ENCODE results near the gene RALGAPA2. TPM values are rescaled to one million over a fixed set of nuclear protein-coding genes. Genes with fewer than 3 reads are reported as not detected.

The RALGAPA2 gene
- total RNA-seq, 4 donors from 2014 or later, result 25.9 to 48.9 (median 38.6) TPM

- TF ChIP-seq CTCF (IDR thresholded peaks at IDR 0.05) (no peak), POLR2A (IDR thresholded peaks at IDR 0.05) (no peak)
- no peaks in the 10 kb centered on the region for H3K36me3 ChIP-seq
- H3K27me3 ChIP-seq, result no peaks in the 10 kb centered on the region
- H3K9me3 ChIP-seq, result no peaks in the 10 kb centered on the region
- no peak overlapping the region for H3K27ac ChIP-seq
- no peak overlapping the region for H3K4me3 ChIP-seq
- no peak for DNase-seq
- no peaks in the 10 kb centered on the region for H3K4me1 ChIP-seq
- intact Hi-C loops (cut with DNase I; ENCODE audit: low total_unique reads), result no loop called here
These were observed 297.1 kb downstream of the RALGAPA2 start for GRCh38 chr20:20415321-20415720.

- no peaks in the 10 kb centered on the region for H3K36me3 ChIP-seq
- H3K4me3 ChIP-seq, result no peak overlapping the region
- H3K9me3 ChIP-seq, result no peaks in the 10 kb centered on the region
- DNase-seq, result no peak
- no peak for TF ChIP-seq POLR2A (IDR thresholded peaks at IDR 0.05)
- no peak for TF ChIP-seq CTCF (IDR thresholded peaks at IDR 0.05)
- intact Hi-C loops (cut with DNase I; ENCODE audit: low total_unique reads), result no loop called here
- no peaks in the 10 kb centered on the region for H3K4me1 ChIP-seq
- H3K27ac ChIP-seq, result no peak overlapping the region
- H3K27me3 ChIP-seq, result no peaks in the 10 kb centered on the region
These were observed 297.7 kb downstream of the RALGAPA2 start for GRCh38 chr20:20414640-20415220.

- H3K4me3 ChIP-seq, result no peak overlapping the region
- DNase-seq, result no peak
- intact Hi-C loops (cut with DNase I; ENCODE audit: low total_unique reads), result no loop called here
These were observed 298.6 kb downstream of the RALGAPA2 start for GRCh38 chr20:20413810-20414281.

DNA sequence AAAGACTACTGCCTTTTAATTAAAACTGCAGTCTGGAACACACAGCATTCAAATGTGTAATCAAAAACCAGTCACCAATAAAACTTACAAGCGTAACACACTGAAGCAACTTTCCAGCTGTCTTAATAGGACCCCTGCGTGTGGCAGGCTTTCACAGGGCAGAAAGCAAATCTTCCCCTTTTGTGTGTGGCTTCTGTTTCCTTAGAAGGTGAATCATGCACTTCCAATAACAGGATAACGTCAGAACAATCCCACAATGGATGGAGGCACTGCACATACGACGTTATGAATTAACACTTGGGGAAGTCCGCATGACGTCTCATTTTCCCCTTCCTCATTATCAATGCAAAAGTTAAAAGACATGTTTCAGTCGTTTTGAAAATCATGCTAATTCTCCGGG, 299.7 kb downstream of the RALGAPA2 start:
- Histone ChIP-seq H3K36me3 (no peaks in the 10 kb centered on the region), H3K4me3 (no peak overlapping the region), H3K4me1 (no peaks in the 10 kb centered on the region), H3K9me3 (no peaks in the 10 kb centered on the region), H3K27me3 (no peaks in the 10 kb centered on the region), H3K27ac (no peak overlapping the region)
- TF ChIP-seq CTCF (IDR thresholded peaks at IDR 0.05) (no peak), POLR2A (IDR thresholded peaks at IDR 0.05) (no peak)
- intact Hi-C loops (cut with DNase I; ENCODE audit: low total_unique reads), result no loop called here
- DNase-seq, result no peak

More at GRCh38 chr20:20413810-20414281, 298.6 kb downstream of the RALGAPA2 start:
- H3K27ac ChIP-seq, result no peak overlapping the region
- no peaks in the 10 kb centered on the region for H3K27me3 ChIP-seq
- no peaks in the 10 kb centered on the region for H3K9me3 ChIP-seq
- no peaks in the 10 kb centered on the region for H3K4me1 ChIP-seq
- TF ChIP-seq CTCF (IDR thresholded peaks at IDR 0.05) (no peak), POLR2A (IDR thresholded peaks at IDR 0.05) (no peak)
- H3K36me3 ChIP-seq, result no peaks in the 10 kb centered on the region

- intact Hi-C loops (cut with DNase I; ENCODE audit: low total_unique reads), result no loop called here
- H3K36me3 ChIP-seq, result no peaks in the 10 kb centered on the region
- no peak overlapping the region for H3K4me3 ChIP-seq
- DNase-seq, result no peak
- H3K27me3 ChIP-seq, result no peaks in the 10 kb centered on the region
- H3K4me1 ChIP-seq, result no peaks in the 10 kb centered on the region
- H3K9me3 ChIP-seq, result no peaks in the 10 kb centered on the region
- H3K27ac ChIP-seq, result no peak overlapping the region
- no peak for TF ChIP-seq POLR2A (IDR thresholded peaks at IDR 0.05)
- TF ChIP-seq CTCF (IDR thresholded peaks at IDR 0.05), result no peak
These were observed 300.6 kb downstream of the RALGAPA2 start for GRCh38 chr20:20411836-20412235.
